ENCODE data around the gene ARHGAP31. TPM values are rescaled to one million over a fixed set of nuclear protein-coding genes. Genes with fewer than 3 reads are reported as not detected.

Gene ARHGAP31
- total RNA-seq, 4 donors from 2014 or later: 40.5 to 46.5 (median 44.4) TPM

DNA sequence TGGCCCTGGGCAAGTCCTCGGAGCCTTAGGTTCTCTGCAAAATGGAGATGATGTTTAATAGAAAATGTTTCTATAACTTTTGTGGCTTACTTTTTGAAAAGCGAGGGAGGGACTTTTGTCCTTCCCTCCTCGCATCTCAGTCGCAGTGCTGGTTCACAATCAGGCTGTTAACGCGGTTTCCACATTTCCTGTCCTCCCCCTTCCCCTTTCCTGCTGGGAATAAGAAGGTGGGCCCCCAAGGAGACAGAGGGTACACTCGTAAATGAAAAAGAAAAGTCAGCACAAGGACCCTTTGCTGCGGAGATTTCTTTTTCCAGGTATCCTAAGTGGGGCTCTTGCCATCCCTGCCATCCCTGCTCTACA is 29.5 kb downstream of the ARHGAP31 start:
- no peaks in the 10 kb centered on the region for H3K9me3 ChIP-seq
- no peak for DNase-seq (ENCODE audit: low spot score in 2 of 2)
- TF ChIP-seq EP300 (IDR thresholded peaks at IDR 0.05) (no peak), POLR2A (IDR thresholded peaks at IDR 0.05) (no peak)
- TF ChIP-seq, protein P1, sequence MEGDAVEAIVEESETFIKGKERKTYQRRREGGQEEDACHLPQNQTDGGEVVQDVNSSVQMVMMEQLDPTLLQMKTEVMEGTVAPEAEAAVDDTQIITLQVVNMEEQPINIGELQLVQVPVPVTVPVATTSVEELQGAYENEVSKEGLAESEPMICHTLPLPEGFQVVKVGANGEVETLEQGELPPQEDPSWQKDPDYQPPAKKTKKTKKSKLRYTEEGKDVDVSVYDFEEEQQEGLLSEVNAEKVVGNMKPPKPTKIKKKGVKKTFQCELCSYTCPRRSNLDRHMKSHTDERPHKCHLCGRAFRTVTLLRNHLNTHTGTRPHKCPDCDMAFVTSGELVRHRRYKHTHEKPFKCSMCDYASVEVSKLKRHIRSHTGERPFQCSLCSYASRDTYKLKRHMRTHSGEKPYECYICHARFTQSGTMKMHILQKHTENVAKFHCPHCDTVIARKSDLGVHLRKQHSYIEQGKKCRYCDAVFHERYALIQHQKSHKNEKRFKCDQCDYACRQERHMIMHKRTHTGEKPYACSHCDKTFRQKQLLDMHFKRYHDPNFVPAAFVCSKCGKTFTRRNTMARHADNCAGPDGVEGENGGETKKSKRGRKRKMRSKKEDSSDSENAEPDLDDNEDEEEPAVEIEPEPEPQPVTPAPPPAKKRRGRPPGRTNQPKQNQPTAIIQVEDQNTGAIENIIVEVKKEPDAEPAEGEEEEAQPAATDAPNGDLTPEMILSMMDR (IDR thresholded peaks at IDR 0.05): no peak
- H3K27me3 ChIP-seq: no peaks in the 10 kb centered on the region
- H3K4me1 ChIP-seq: peaks cover 0 to 79% (median 17%) of the 10 kb centered on the region in 4 donors
- peak overlapping the region; percentile 96 to 99 (median 97) for H3K27ac ChIP-seq
- H3K36me3 ChIP-seq: no peaks in the 10 kb centered on the region
- peak overlapping the region; percentile 65 to 72 (median 68) for H3K4me3 ChIP-seq
- 53 to 56% methylated on average over 8 of the region's 8 CpGs for WGBS, 2 donors

DNA sequence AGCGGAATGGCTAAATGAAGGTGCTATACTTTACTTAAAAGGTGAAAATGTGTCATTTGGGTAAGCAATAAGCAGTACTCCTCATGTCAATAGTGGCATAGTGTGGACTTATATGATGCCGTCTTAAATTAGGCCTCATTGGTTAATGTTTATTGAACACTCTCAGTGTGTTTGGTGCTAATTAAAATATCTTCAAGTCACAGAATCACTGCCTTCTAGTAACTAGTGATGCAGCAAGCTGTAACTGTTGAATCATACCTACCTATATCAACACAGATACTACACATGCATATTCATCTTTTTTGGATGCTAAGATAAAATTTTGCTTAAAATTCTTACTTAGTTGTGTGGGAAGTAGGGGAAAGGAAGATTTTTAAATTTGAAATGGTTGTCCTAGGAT is 30.7 kb downstream of the ARHGAP31 start:
- no peak for DNase-seq (ENCODE audit: low spot score in 2 of 2)
- Histone ChIP-seq H3K36me3 (no peaks in the 10 kb centered on the region), H3K27ac (peak overlapping the region in 2 of 4 donors; percentile 97 to 99), H3K27me3 (no peaks in the 10 kb centered on the region), H3K4me1 (peaks cover 0 to 78% (median 22%) of the 10 kb centered on the region in 4 donors), H3K4me3 (no peak overlapping the region), H3K9me3 (no peaks in the 10 kb centered on the region)
- WGBS, 2 donors: 77 to 85% methylated on average over 2 of the region's 2 CpGs
- TF ChIP-seq EP300 (IDR thresholded peaks at IDR 0.05) (no peak), POLR2A (IDR thresholded peaks at IDR 0.05) (no peak)
- TF ChIP-seq, protein P1 (IDR thresholded peaks at IDR 0.05): no peak

DNA sequence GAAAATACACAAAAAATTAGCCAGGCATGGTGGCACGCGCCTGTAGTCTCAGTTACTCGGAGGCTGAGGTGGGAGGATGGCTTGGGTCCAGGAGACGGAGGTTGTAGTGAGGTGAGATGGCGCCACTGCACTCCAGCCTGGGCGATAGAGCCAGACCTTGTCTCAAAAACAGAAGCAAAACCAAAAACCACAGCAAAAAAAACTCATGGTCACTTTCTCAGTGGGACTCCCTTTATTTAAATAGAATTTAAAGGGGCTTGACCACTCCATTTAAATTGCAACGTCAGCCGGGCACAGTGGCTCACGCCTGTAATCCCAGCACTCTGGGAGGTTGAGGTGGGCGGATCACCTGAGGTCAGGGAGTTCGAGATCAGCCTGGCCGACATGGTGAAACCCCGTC is 32.8 kb downstream of the ARHGAP31 start:
- peak overlapping the region in 2 of 4 donors; percentile 68 to 89 for H3K27ac ChIP-seq
- DNase-seq (ENCODE audit: low spot score in 2 of 2): no peak
- no peaks in the 10 kb centered on the region for H3K9me3 ChIP-seq
- H3K27me3 ChIP-seq: no peaks in the 10 kb centered on the region
- TF ChIP-seq POLR2A (IDR thresholded peaks at IDR 0.05) (no peak), EP300 (IDR thresholded peaks at IDR 0.05) (no peak)
- TF ChIP-seq, protein P1 (IDR thresholded peaks at IDR 0.05): no peak
- peaks cover 0 to 82% (median 28%) of the 10 kb centered on the region in 4 donors for H3K4me1 ChIP-seq
- no peak overlapping the region for H3K4me3 ChIP-seq
- WGBS, 2 donors: 87 to 90% methylated on average over 13 of the region's 13 CpGs
- no peaks in the 10 kb centered on the region for H3K36me3 ChIP-seq

DNA sequence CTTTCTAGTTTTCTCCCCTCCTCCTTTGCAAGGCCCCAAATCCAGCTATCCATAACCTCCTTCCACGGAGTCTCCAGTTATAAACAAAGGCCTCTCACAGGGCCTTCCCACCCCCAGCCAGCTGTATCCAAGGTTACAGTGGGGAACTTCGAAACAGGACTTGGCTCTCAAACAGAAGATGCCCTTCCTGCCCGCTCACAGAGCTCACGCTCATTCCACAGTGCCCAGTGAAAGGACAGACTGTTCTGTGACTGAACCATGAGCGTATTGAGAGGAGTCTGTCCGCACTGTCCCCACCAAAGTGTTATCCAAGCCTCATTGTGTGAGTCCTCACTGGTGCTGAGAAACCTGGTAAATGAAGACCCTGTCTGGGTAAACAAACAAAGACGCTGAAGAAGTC is 35.4 kb downstream of the ARHGAP31 start:
- peak overlapping the region; percentile 65 to 96 (median 78) for H3K27ac ChIP-seq
- no peaks in the 10 kb centered on the region for H3K36me3 ChIP-seq
- no peaks in the 10 kb centered on the region for H3K9me3 ChIP-seq
- WGBS, 2 donors: 38 to 51% methylated on average over 7 of the region's 7 CpGs
- no peak for DNase-seq (ENCODE audit: low spot score in 2 of 2)
- TF ChIP-seq, protein P1 (IDR thresholded peaks at IDR 0.05): no peak
- TF ChIP-seq POLR2A (IDR thresholded peaks at IDR 0.05) (peak in 1 of 2 donors; percentile 53), EP300 (IDR thresholded peaks at IDR 0.05) (peak; percentile 67 to 93)
- peak overlapping the region in 1 of 4 donors; percentile 12 for H3K4me3 ChIP-seq
- peaks cover 0 to 86% (median 27%) of the 10 kb centered on the region in 4 donors for H3K4me1 ChIP-seq
- H3K27me3 ChIP-seq: no peaks in the 10 kb centered on the region

DNA sequence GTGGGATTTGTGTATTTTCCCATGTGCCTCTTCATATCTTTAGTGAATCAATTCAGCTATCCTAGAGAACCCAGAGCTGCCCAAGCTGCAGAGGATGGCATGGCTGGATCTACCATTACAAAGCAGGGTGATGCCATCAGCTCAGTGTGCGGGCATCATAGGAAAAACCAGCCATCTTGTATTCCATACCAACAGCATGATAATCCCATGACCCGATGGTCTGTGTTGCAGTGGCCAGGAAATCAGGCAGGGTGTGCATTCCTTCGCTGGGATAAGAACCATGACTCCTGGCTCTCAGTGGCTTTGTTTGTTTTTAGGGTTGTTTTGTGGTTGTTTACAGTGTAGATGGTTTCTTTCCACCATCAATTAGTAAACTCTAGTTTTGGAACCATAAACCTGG is 36.0 kb downstream of the ARHGAP31 start:
- Histone ChIP-seq H3K27ac (peak overlapping the region; percentile 65 to 96 (median 78)), H3K36me3 (no peaks in the 10 kb centered on the region), H3K9me3 (no peaks in the 10 kb centered on the region), H3K4me1 (peaks cover 0 to 86% (median 27%) of the 10 kb centered on the region in 4 donors), H3K4me3 (peak overlapping the region in 1 of 4 donors; percentile 12), H3K27me3 (no peaks in the 10 kb centered on the region)
- 67 to 74% methylated on average over 3 of the region's 3 CpGs for WGBS, 2 donors
- TF ChIP-seq, protein P1 (IDR thresholded peaks at IDR 0.05): no peak
- no peak for TF ChIP-seq POLR2A (IDR thresholded peaks at IDR 0.05)
- no peak for TF ChIP-seq EP300 (IDR thresholded peaks at IDR 0.05)
- no peak for DNase-seq (ENCODE audit: low spot score in 2 of 2)

Data from tibial nerve (tissue), 4 donors.